ENCODE measurements around the gene ARL14.

Gene ARL14

DNA sequence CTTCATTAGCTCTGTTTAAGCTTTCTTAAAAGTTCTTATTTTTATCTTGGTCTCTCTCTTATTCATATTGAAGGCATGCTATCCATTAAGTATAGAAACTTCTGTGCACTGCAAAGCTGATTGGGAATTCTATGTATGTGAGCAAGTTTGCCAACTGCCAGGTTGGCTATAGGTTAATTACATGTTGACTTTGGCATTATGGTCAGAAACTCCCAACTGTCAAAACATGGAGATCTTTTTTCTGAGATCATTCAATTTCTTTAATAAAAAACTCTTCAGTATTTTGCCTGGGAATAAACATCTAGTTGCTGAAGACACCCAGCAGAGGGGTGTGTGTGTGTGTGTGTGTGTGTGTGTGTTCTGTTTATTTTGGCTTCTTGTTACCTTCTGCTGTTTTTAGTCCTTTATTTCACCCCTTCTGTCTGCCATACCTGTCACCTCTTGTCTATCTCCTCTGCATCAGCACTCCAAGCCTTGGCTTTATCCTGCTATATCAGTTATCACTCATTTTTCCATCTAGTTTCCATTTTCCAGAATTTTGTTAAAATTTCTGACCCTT is 1.3 kb upstream of the ARL14 start:
- in situ Hi-C loops (cut with MboI; ENCODE audit: low sequenced_read_pairs): loop anchor here (25.0 kb wide), 1 partner anchor 262 kb away; no protein-coding TSS in a partner anchor

DNA sequence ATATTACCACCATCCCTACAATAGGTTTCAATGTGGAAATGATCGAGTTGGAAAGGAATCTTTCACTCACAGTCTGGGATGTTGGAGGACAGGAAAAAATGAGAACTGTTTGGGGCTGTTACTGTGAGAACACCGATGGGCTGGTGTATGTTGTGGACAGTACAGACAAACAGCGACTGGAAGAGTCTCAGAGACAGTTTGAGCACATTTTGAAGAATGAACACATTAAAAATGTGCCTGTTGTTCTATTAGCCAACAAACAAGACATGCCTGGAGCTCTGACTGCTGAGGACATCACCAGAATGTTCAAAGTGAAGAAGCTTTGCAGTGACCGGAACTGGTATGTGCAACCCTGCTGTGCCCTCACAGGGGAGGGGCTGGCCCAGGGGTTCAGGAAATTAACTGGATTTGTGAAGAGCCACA is 510 bp downstream of the ARL14 start:
- in situ Hi-C loops (cut with MboI; ENCODE audit: low sequenced_read_pairs): loop anchor here (25.0 kb wide), 1 partner anchor 260 kb away; no protein-coding TSS in a partner anchor

DNA sequence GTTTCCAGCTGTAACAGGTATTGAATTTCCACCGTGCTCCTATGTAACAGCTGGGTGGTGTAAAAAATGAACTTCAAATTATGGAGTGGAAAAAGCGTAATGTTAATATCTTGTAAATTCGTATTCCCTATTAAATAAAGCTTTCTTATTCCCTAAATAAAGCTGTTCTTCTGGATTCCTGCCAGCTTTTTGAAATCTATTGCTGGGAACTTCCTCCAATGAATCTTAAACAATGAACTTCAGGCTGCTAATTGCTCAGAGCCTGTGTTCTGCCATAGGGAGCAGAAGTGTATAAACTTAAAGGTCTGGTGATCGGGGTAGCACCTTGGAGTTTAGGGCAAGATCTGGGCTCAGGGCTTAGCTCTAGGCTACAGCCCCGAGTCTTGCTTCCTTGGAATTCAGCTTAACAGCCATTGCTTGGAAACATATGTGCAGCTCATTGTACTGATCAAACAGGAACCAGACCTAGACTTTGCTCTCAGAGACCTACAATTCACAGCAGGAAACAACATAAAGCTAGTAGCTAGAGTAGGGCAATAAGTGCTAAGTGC is 1.4 kb downstream of the ARL14 start:
- in situ Hi-C loops (cut with MboI; ENCODE audit: low sequenced_read_pairs): loop anchor here (25.0 kb wide), 1 partner anchor 259 kb away; no protein-coding TSS in a partner anchor

DNA sequence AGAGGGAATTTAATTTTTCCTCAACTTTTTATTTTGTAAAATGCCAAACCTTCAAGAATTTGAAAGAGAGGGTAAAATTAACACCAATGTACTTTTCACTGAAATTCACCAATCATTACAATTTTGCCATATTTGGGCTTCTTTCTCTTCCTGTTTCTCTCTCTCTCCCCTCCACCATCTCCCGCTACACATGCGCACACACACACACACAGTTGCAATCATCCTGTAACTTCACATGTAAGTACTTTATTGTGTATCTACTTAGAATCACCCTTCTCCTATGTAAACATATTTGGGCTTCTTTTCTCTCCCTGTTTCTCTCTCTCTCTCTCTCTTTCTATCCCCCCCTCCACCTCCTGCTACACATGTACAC is 7.4 kb downstream of the ARL14 start:
- in situ Hi-C loops (cut with MboI; ENCODE audit: low sequenced_read_pairs): loop anchor here (25.0 kb wide), 1 partner anchor 253 kb away; no protein-coding TSS in a partner anchor

DNA sequence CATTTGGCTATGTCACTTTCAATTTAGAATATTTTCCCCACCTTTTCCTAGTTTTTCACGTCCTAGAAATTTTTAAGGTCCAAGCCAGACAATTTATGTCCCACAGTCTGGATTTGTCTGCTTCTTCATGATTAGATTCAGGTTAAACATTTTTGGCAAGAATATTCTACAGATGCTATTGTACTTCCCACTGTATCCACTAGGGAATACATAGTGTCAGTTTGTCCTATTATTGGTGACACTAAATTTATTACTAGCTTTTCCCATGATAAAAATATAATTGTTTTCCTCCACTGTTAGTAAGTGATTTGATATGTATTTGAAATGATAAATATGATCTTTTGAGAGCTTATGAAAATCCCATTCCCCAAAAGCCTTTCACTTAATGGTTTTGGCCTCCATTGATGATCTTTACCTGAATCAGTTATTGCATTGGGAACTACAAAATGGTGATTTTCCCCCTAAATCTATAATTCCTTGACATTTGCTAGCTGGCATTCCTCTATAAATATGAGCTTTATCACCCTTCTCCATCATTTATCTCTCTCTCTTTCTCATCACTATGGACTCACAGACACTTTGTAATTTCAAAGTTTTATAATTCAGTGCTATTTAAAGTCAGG is 8.3 kb downstream of the ARL14 start:
- in situ Hi-C loops (cut with MboI; ENCODE audit: low sequenced_read_pairs): loop anchor here (25.0 kb wide), 1 partner anchor 252 kb away; no protein-coding TSS in a partner anchor

DNA sequence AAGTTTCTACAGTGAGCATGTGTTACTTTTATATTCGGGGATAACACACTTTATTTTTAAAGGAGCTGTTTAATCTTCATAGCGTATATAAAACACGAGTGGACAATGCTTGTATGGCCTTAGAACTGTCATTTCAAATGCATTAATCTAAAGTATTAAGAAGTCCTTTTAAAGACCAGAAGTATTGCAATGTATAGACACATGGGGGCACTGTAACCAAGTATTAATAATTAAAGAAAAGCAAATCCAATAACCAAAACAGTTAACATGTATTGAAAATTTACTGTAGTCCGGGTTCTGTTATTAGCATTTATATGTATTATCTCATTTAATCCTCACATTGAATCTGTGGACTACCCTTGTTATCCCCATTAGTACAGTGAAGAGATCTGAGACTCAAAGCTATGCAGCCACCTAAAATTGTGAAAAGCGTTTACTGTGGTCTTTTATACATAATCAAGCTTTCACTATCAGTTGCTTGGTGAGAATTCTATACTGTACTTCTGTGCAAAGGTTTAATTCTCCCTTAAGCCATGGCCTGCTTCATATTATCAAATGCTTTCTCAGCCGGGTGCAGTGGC is 10.1 kb downstream of the ARL14 start:
- in situ Hi-C loops (cut with MboI; ENCODE audit: low sequenced_read_pairs): loop anchor here (25.0 kb wide), 1 partner anchor 250 kb away; no protein-coding TSS in a partner anchor

DNA sequence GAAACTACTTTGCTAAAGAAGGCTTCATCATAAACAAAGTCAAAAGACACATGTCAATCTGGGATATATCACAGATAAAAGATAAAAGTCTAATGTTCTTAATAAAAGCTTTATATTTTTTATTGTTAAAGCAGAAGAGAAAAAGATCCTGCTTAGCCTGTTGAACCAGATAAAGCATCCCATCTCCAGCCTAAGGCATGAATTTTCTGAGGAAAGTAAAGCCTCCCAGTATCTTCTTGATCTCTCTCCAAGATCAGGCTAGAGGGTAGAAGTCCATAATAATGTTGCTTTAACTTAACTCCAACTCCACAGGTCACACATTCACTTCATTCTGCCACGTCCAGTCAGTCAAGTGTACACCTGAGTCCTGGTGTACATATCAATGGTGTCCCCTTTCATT is 14.2 kb downstream of the ARL14 start:
- in situ Hi-C loops (cut with MboI; ENCODE audit: low sequenced_read_pairs): loop anchor here (25.0 kb wide), 1 partner anchor 246 kb away; no protein-coding TSS in a partner anchor

DNA sequence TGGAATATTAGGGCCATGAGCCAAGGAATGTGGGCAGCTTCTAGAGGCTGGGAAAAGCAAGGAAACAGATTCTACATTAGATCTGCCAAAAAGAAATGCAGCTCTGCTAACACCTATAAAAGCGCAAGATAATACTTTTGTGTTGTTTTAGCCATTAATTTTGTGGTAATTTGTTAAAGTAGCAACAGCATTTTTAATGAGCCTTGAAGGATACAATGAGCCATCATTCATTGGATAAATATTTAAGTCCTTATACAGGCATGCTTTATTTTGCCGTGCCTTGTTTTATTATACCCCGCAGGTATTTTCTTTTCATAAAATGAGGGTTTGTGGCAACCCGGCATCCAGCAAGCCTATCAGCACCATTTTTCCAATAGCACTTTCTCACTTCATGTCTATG is 15.0 kb downstream of the ARL14 start:
- in situ Hi-C loops (cut with MboI; ENCODE audit: low sequenced_read_pairs): loop anchor here (25.0 kb wide), 1 partner anchor 245 kb away; no protein-coding TSS in a partner anchor

DNA sequence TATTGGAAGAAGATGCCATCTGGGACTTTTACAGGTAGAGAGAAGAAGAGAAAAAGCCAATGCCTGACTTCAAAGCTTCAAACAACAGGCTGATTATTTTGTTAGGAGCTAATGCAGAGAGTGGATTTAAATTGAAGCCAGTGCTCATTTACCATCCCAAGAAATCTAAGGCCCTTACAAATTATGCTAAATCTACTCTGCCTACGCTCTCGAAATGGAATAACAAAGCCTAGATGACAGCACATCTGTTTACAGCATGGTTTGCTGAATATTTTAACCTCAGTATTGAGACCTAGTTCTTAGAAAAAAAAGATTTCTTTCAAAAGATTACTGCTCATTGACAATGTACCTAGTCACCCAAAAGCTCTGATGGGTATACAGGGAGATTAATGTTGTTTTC is 16.2 kb downstream of the ARL14 start:
- in situ Hi-C loops (cut with MboI; ENCODE audit: low sequenced_read_pairs): loop anchor here (25.0 kb wide), 1 partner anchor 244 kb away; no protein-coding TSS in a partner anchor

DNA sequence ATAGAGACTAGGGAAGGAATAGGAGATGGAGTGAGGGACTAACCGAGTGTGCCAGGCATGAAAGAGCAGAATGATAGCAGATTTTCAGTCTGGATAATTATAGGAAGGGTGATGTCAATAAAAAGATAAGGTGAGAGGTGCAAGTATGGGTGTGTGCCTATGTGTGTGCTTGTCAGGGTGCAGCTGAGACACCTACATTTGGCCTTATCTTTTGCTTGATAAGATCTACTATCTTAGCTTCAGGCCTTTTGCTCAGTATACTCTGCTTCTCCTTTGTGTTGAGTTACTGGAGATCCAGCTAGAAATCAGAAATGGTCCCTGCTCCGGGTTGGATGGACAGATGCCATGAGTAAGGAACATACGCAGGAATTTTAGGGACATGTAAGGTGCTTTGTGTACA is 17.4 kb downstream of the ARL14 start:
- in situ Hi-C loops (cut with MboI; ENCODE audit: low sequenced_read_pairs): loop anchor here (25.0 kb wide), 1 partner anchor 243 kb away; no protein-coding TSS in a partner anchor

DNA sequence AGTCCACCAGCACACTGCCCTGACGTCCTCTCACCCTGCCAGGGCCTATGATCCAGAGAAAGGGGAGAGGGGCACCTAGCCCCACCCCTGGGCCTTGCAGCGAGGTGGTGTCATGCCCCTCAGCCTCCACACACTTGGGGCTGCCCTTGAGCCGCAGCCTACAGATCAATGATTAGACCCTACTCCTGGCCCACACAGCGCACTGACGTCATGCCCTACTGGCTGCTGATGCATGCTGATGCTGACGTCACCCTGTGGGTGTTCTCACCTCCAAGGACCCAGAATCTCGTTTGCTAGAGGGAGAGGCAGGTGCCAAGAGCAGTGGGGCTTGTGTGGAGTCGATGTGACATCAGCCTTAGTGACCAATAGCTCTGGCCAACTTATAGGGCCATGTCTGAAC is 18.0 kb downstream of the ARL14 start:
- in situ Hi-C loops (cut with MboI; ENCODE audit: low sequenced_read_pairs): loop anchor here (25.0 kb wide), 1 partner anchor 242 kb away; no protein-coding TSS in a partner anchor

DNA sequence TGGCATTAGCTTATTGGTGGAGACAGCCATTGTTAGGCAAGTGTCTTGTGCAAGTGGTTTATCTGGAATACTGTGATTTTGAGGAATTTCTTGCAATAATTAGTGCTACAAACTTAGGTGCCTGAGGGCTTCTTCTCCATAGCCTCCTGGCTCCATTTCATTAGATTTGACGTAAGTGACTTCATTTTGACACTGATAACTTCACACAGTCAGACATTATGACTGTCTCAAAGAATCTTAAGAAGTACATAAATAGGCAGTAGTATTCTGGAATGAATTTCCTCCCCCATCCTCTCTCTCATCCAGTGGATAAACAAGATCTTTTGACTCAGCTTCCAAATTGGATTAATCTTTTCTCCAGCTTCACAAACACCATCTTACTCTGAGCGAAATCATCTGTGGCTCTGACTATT is 19.0 kb downstream of the ARL14 start:
- in situ Hi-C loops (cut with MboI; ENCODE audit: low sequenced_read_pairs): loop anchor here (25.0 kb wide), 1 partner anchor 241 kb away; no protein-coding TSS in a partner anchor

DNA sequence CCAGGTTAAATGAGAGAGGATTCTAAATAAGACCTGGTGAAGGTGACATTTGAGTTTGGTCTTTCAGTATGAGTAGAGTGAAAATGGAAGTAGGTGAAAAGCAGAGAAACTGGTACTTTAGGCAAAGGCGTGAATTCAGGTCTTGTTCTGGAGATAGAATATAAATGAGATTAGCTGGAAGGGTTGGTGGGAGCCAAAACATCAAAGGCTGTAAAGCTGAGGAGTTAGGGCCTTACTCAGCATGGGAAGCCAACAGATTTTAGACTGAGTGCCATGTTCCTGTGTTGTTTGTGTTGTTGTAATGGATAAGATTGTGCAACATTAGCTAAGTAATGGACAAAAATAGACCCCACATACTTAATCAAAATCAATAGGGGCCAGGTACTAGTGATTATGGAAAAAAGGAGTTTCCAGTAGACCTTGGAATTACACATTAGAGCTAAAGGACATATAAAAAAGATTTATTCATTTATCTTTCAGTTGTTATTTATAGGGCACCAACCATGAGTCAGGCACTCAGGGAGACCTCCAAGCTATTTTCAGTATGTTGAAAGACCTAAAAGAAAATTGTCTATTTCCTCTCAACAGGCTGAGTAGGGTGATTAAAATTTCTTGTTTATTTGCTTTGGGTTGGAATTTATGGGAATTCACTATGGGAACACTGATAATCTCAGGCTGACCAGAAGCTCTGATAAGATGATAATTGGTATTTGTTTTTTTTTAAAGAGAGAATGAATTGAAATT is 20.8 kb downstream of the ARL14 start:
- in situ Hi-C loops (cut with MboI; ENCODE audit: low sequenced_read_pairs): loop anchor here (25.0 kb wide), 1 partner anchor 239 kb away; no protein-coding TSS in a partner anchor

DNA sequence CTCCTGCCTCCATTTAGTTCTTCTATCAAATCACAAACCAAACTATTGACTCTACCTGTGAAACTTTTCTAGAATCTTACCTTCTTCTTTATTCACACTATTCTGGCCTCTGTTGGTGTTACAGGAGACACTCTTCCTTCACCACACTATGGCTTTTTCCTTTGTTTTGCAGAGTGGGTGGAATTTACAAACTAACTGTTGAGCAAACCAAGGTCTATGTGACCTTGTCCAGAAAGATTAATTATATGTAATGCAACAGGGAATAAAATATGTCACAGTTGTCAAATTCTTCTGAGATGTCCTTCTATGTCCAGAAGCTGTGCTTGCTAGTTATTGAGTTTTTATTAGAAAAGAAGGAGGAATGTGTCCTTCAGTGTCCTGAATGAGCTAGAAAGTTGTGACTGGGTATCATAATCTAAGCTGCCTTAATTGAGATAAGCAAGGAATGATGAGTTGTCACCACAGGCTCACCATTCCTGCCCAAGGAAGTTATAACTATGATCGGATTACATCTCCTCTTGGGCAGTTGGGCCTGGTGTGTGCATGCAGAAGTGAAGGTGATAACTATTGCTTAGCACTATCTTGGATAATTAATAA is 21.7 kb downstream of the ARL14 start:
- in situ Hi-C loops (cut with MboI; ENCODE audit: low sequenced_read_pairs): loop anchor here (25.0 kb wide), 1 partner anchor 239 kb away; no protein-coding TSS in a partner anchor

DNA sequence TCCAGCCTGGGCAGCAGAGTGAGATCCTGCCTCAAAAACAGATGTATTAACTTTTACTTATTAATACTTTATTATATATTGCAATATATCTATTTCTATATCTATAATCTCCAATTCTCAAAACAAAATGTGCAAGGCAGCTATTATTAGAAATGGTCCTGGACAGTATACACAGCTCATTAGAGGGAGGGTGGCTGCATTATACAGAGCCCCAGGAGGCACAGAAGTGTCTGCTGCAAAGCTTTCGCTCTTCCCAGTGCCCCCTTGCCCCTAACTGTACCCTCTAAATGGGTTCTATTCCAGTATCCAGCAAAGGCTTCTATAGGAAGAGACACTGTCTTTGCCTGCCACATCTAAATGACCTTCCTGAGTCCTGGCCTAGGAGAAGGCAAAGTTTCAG is 24.5 kb downstream of the ARL14 start:
- in situ Hi-C loops (cut with MboI; ENCODE audit: low sequenced_read_pairs): no loop called here

DNA sequence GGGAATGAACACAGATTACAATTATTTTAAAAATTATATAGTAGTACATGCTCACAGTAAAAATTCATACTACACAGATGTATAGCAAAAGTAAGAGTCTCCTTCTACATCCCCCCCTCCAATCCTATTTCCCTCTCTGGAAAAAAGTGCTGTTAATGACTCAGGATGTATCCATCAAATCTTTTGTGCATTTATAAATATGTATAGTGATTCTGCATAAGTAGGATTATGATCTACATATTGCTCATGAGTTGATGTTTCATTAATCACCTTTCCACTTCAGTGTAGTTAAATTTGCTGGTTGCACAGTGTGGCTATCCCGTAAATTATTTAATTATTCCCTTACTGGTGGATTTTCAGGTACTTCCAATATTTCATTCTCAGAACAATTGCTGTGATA is 25.3 kb downstream of the ARL14 start:
- in situ Hi-C loops (cut with MboI; ENCODE audit: low sequenced_read_pairs): no loop called here

DNA sequence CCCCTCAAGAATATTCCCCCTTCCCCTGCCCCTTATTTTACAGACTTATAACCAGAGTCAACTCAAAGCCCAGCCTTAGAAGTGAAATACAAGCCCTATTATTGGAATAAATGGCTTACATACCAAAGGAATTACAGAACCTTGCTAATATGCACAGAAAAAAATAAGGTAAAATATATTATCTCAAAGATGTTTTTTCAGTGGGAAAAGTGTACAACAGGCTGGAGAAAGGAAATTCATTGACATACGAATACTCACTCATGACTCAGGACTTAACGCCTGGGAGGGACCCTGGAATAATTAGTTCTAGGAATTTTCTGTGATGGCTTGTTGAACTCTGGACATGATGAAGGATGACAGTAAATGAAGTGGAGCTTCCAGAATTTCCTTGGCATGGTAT is 27.0 kb downstream of the ARL14 start:
- in situ Hi-C loops (cut with MboI; ENCODE audit: low sequenced_read_pairs): no loop called here

DNA sequence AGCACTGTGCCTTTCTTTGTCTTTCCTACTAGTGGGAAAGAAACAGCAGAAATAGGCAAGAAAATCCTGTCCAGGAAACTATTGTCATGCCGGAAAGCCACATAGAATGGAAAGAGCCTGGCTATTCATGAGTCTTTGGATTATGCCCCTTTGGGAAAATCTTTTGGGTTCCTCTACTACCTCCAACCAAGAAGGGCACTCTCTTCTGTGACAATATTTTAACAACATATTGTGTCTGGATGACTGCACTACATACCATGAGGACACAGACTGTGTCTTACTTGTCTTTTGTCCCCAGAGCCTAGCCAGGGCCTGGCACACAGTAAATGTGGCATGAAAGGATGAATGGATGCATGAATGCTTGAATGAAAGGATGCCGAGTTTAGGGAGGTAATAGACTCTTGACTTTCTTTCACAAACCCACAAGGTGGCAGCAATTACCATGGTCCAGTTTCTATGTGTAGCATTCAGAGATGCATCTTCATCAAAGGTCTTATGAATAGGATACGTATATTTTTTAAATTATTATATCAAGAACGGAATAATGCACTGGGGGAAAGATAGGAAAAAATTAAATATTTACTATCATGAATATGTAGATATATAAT is 30.3 kb downstream of the ARL14 start:
- in situ Hi-C loops (cut with MboI; ENCODE audit: low sequenced_read_pairs): no loop called here

DNA sequence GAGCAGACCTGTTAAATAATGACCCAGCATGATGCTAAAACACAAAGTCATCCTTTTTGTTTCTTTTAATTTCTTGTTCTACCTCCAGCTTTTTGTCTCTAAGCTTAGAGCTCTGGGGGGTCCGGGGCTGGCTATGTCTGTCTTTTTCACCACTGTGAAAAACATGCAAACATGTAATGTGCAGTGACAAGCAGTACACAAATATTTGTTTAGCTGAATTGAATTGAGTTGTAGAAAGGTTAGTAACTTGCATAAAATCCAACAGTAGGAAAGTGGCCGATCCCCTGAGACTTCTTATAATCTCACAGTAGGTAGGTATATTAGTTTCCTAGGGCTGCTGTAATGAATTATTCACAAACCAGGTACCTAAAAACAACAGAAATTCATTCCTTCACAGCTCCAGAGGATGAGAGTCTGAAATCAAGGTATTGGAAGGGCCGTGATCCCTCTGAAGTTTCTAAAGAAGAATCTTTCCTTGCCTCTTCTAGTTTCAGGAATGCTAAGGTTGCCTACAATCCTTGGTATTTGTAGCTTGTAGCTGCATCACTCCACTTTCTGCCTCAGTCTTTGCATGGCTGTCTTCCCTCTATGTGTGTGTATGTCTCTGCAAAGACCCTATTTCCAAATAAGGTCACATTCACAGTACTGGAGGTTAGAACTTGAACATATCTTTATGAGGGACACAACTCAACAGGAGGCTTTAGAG is 32.7 kb downstream of the ARL14 start:
- in situ Hi-C loops (cut with MboI; ENCODE audit: low sequenced_read_pairs): no loop called here

All from HL-60/S4 treated with phorbol 12-myristate 13-acetate at 8.2 ng/mL for 4 days and 3 days (cell line).